Measurements from ENCODE around the gene EFHD2.

DNA sequence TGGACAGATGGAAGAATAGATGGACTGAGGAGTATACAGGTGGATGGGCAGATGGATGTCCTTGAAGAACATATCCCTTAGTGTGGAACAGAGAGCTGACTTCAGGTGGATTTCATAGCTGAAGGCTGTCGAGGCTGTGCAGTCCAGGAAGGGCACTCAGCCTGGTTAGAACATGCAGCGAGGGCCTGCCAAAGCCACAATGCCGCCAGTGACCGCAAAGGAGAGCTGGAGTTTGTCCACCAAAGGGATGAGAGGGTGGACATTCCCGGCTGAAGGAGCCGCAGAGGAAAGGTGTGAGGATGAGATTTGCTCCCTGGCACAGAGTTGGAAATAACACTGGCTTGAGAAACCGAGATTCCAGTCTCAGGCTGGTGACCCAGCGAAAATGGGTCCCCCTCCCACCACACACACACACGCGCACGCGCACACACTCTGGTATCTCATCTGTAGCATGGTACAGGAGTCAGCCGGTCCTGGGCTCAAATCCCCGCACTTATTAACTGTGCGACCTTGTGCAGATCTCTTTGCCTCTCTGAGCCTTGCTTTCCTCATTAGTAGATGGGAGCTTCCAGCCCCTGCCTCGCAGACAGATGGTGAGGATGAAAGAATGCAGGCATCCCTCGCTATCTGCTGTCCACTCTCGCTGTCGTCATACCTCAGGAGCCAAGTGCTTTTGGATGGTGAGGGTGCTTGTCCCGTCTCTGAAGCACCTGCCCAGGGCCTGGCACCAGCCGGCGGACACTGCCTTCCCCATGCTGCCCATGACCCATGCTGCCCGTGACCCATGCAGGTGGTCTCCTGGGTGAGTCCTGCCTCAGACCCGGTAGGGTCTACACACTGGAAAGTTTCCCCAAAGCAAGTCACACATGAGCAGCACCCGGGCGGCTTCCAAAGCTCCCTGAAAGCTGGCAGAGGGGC, 26.8 kb upstream of the EFHD2 start:
- TF ChIP-seq, protein P1, sequence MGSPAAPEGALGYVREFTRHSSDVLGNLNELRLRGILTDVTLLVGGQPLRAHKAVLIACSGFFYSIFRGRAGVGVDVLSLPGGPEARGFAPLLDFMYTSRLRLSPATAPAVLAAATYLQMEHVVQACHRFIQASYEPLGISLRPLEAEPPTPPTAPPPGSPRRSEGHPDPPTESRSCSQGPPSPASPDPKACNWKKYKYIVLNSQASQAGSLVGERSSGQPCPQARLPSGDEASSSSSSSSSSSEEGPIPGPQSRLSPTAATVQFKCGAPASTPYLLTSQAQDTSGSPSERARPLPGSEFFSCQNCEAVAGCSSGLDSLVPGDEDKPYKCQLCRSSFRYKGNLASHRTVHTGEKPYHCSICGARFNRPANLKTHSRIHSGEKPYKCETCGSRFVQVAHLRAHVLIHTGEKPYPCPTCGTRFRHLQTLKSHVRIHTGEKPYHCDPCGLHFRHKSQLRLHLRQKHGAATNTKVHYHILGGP (tag by site-specific recombination; IDR thresholded peaks at IDR 0.05), result no peak
- TF ChIP-seq, protein P2, sequence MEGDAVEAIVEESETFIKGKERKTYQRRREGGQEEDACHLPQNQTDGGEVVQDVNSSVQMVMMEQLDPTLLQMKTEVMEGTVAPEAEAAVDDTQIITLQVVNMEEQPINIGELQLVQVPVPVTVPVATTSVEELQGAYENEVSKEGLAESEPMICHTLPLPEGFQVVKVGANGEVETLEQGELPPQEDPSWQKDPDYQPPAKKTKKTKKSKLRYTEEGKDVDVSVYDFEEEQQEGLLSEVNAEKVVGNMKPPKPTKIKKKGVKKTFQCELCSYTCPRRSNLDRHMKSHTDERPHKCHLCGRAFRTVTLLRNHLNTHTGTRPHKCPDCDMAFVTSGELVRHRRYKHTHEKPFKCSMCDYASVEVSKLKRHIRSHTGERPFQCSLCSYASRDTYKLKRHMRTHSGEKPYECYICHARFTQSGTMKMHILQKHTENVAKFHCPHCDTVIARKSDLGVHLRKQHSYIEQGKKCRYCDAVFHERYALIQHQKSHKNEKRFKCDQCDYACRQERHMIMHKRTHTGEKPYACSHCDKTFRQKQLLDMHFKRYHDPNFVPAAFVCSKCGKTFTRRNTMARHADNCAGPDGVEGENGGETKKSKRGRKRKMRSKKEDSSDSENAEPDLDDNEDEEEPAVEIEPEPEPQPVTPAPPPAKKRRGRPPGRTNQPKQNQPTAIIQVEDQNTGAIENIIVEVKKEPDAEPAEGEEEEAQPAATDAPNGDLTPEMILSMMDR (tag by site-specific recombination; IDR thresholded peaks at IDR 0.05), result no peak
- no peak for TF ChIP-seq ZNF24 (tag by site-specific recombination; IDR thresholded peaks at IDR 0.05)
- TF ChIP-seq KLF16 (tag by site-specific recombination; IDR thresholded peaks at IDR 0.05), result no peak
- TF ChIP-seq YY1 (tag by site-specific recombination; IDR thresholded peaks at IDR 0.05), result no peak
- no peak for TF ChIP-seq ZNF274 (IDR thresholded peaks at IDR 0.05; ENCODE audit: low read length)
- TF ChIP-seq ZNF274 (tag by site-specific recombination; IDR thresholded peaks at IDR 0.05; ENCODE audit: borderline replicate concordance), result no peak

Measured in HEK293 (cell line).